NCI-H2227 (cell line): ENCODE data around the gene NTMT1.
"Not testable (repeated sequence)": the region's sequence is repeated elsewhere in the genome, so short reads cannot be mapped to it uniquely, and the experiment has no call there.

ENCODE experiments used
- DNase-seq: peaks from one replicate; lab custom pipeline; 2025; ENCODE audit not compliant: unreplicated experiment; lab: John Stamatoyannopoulos, UW

NTMT1 gene

GRCh38 chr9:129626079-129626624, at the start of gene NTMT1:
TSS of gene NTMT1 (plus strand) at chr9:129626163. CDS start at chr9:129632704, 6,541 bp downstream.
- DNase-seq = peak; percentile 82

GRCh38 chr9:129576546-129577543, 49.1 kb upstream of the NTMT1 start:
- no peak for DNase-seq

GRCh38 chr9:129579294-129579693, 46.7 kb upstream of the NTMT1 start:
- DNase-seq = no peak

- DNase-seq = no peak
Observed at GRCh38 chr9:129580211-129580915, 45.6 kb upstream of the NTMT1 start.

- DNase-seq = no peak
Observed at GRCh38 chr9:129581505-129582189, 44.3 kb upstream of the NTMT1 start.

GRCh38 chr9:129582855-129583254, 43.1 kb upstream of the NTMT1 start:
- no peak for DNase-seq

- no peak for DNase-seq
Observed at GRCh38 chr9:129583308-129584038, 42.5 kb upstream of the NTMT1 start.

- DNase-seq = peak; percentile 73
Observed at GRCh38 chr9:129584136-129584535, 41.8 kb upstream of the NTMT1 start.

GRCh38 chr9:129585352-129585751, 40.6 kb upstream of the NTMT1 start:
- DNase-seq = no peak

GRCh38 chr9:129586245-129586644, 39.7 kb upstream of the NTMT1 start:
- DNase-seq = no peak

- DNase-seq = peak; percentile 8
Observed at GRCh38 chr9:129586685-129587084, 39.3 kb upstream of the NTMT1 start.

- DNase-seq = no peak
Observed at GRCh38 chr9:129587487-129588262, 38.3 kb upstream of the NTMT1 start.

- no peak for DNase-seq
Observed at GRCh38 chr9:129590466-129590865, 35.5 kb upstream of the NTMT1 start.

GRCh38 chr9:129591916-129592315, 34.0 kb upstream of the NTMT1 start:
- no peak for DNase-seq

- DNase-seq = not testable (repeated sequence)
Observed at GRCh38 chr9:129592790-129593189, 33.2 kb upstream of the NTMT1 start.

- no peak for DNase-seq
Observed at GRCh38 chr9:129594632-129595031, 31.3 kb upstream of the NTMT1 start.

GRCh38 chr9:129595311-129595741, 30.6 kb upstream of the NTMT1 start:
- DNase-seq = no peak

GRCh38 chr9:129595903-129596540, 29.9 kb upstream of the NTMT1 start:
- DNase-seq = no peak
